Fibroblast of mammary gland (primary cell): ENCODE measurements around the gene CLMN.

Source experiments
- DNase-seq: peaks from one replicate; pipeline ENCODE4 v3.0.0-alpha.2; 2010; ENCODE audit warnings: low read depth
- H3K4me3 ChIP-seq: 2 replicates; pipeline ENCODE4 v1.5.1; 2011; ENCODE audit warnings: low read depth, mild to moderate bottlenecking, low read length, moderate library complexity; ENCODE audit not compliant: control insufficient read depth
- TF ChIP-seq, protein P1 (sequence below): conservative IDR thresholded peaks from 2 replicates; pipeline ENCODE4 v1.5.1; 2011; ENCODE audit warnings: low read depth, low read length, inconsistent platforms; ENCODE audit not compliant: control insufficient read depth, insufficient read depth

The CLMN gene

DNA sequence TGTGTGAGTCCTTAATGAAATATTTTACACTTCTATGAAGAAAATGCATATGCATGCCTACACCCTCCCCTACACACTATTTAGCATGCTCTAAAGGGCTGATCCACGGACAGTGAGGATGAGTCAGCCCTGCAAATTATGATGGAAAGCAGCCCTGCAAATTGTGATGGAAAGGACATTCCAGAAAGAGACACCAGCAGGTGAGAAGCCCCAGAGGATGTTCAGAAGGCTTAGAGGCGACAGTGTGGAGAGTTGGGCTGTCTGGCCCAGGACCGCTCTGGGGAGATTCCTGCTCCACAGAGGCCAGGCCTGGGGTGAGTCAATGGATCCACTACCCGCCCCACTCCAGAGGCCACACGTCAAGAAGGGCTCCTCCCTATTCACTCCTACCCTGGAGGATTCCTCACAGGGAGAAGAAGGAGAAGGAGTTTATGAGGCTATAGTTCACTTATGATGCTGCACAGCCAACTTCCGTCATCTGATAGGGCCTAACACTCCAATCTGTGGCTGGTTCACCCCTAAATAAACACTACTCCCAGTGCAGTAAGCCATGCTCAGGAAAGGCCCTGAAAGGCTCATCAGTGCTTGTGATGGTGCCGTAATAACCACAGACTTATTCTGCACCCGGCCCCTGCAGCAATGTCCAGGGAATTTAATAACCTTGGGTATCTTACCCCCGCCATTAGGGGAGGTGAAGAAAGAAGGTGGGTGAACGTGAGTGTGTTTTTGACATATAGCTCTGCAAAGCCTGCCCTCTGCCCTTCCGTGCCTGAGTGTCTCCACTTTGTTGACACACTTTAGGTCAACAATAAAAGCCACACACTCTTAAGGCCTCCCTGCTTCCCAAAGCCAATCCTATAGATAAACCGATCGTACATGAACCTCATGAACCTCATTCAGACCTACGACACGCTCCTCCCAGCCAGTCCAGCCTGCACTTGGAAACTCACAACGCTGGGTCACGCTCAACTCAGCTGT, 46.4 kb downstream of the CLMN start:
- DNase-seq = peak; percentile 49
- TF ChIP-seq, protein P1, sequence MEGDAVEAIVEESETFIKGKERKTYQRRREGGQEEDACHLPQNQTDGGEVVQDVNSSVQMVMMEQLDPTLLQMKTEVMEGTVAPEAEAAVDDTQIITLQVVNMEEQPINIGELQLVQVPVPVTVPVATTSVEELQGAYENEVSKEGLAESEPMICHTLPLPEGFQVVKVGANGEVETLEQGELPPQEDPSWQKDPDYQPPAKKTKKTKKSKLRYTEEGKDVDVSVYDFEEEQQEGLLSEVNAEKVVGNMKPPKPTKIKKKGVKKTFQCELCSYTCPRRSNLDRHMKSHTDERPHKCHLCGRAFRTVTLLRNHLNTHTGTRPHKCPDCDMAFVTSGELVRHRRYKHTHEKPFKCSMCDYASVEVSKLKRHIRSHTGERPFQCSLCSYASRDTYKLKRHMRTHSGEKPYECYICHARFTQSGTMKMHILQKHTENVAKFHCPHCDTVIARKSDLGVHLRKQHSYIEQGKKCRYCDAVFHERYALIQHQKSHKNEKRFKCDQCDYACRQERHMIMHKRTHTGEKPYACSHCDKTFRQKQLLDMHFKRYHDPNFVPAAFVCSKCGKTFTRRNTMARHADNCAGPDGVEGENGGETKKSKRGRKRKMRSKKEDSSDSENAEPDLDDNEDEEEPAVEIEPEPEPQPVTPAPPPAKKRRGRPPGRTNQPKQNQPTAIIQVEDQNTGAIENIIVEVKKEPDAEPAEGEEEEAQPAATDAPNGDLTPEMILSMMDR = no peak
- H3K4me3 ChIP-seq = no peak overlapping the region

DNA sequence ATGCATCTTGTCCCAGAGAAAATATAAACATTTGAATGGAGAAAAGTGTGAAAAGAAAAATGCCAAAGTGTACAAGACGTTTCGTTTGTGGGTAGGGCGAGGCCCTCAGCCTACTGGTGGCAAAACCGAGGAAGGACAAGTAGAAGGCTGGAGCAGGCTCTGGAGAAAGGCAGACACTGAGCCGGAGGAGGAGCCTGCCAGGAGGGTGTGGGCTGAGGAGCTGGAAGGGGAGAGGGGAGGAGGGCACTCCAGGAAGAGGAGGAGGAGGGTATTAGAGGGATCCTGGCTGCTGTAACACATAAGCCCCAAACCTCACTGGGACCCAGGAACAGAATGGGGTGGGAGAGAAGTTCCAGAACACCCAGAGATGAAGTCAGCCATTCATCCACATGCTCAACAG, 47.7 kb downstream of the CLMN start:
- no peak overlapping the region for H3K4me3 ChIP-seq
- no peak for DNase-seq
- TF ChIP-seq, protein P1 = no peak

DNA sequence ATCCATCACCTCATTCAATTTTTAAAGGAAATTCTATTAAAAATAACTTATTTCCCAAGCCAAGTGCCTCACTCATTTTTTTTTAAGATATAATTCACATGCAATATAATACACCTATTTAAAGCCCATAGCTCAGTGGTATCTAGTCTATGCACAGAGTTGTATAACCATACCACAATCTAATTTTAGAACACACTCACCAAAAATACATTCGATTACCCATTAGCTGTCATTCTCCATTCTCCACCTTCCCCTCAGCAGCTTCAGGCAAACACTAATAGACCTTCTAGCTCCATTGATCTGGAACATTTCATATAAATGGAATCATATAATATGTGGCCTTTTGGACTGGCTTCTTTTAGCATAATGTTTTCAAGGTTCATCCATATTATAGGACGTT, 49.5 kb downstream of the CLMN start:
- TF ChIP-seq, protein P1 = no peak
- no peak overlapping the region for H3K4me3 ChIP-seq
- DNase-seq = no peak

DNA sequence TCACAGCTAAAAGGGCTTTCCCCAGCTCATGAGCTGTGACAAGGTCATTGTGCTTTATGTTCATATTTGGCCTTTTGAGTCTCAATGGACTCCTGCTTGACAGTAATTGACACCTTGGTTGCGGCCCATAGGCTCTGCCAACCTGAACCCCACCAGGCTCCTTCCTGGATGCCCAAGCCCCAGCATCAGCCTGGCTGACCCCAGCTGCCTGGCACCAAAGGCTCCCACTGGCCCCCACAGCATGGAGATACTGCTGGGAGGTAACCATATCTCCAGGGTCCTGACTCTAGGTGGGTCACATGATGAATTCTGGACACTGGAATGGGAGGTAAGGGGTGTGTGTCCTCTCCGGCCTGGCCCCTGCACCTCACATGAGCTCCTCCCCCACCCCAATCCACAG, 50.2 kb downstream of the CLMN start:
- TF ChIP-seq, protein P1 = no peak
- no peak overlapping the region for H3K4me3 ChIP-seq
- no peak for DNase-seq

DNA sequence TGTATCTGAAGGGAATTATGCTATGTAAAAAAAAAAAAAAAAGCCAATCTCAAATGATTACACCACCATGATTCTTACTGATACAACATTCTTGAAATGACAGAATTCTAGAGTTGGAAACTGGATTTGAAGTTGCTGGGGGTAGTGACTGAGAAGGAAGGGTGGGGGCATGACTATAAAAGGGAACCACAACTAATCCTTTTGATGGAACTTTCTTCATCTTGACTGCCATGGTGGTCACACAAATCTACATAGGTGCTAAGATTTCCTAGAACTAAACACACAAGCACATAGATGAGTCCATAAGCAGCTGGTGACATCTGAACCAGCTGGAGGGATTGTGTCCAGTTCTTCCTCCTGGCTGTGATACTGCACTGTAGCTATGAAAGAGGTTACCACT, 51.4 kb downstream of the CLMN start:
- DNase-seq = no peak
- TF ChIP-seq, protein P1 = no peak
- H3K4me3 ChIP-seq = no peak overlapping the region

DNA sequence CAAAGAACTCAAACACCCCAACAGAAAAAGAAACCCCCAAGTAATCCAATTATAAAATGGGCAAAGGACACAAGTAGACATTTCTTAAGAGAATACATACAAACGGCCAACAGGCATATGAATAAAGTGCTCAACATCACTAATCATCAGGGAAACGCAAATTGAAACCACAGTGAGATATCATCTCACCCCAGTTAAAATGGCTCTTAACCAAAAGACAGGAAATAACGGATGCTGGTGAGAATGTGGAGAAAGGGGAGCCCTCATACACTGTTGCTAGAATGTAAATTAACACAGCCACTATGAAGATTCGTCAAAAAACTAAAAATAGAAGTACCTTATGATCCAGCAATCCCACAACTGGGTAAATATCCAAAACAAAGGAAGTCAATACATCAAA, 52.4 kb downstream of the CLMN start:
- no peak overlapping the region for H3K4me3 ChIP-seq
- TF ChIP-seq, protein P1 = no peak
- DNase-seq = no peak
